ENCODE measurements around the gene VPS4B.
"Not testable (repeated sequence)": the region's sequence is repeated elsewhere in the genome, so short reads cannot be mapped to it uniquely, and the experiment has no call there.

Gene VPS4B

DNA sequence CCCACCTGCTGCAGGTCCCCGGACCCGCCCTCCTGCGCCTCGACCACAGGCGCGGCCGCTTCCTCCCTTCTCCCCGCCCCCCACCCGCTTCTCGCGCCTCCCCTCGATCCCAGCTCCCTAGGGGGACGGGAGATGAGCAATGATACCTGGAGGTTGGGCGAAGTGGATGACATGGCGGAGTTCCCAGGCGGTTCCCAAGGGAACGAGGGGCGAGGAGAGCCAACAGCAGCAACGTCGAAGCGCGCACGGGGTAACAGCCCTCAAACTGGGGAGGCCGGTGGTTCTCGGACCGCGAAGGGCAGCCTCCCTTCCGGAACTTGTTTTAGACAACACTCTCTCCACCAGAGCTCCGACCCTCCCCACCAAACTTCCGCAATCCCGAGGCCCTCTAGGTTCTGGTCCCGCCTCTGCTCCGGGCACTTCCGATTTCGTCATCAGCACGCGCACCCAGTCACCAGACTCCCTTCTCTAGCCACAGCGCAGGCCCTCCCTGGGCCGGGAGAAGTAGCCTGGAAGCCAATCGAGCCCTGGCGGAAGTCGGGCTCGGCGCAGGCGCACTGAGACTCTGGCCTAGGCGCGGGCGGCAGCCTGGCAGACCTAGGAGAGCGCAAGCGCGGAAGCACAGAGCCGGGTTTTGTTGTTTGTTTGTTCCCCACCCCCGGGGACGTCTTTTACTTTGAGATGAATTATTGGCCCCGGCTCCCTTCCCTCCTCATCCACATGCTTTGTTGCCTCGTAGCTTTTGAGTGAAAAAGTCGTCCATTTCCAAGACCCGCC is at the start of gene VPS4B:
Gene VPS4B, minus strand, starts transcription at position 390 of the 777 bp plus-strand sequence. Its CDS starts 217 bp downstream, at position 173.
- DNase-seq (ENCODE audit: low read depth in 2 of 2), result peak; percentile 98 to 99

DNA sequence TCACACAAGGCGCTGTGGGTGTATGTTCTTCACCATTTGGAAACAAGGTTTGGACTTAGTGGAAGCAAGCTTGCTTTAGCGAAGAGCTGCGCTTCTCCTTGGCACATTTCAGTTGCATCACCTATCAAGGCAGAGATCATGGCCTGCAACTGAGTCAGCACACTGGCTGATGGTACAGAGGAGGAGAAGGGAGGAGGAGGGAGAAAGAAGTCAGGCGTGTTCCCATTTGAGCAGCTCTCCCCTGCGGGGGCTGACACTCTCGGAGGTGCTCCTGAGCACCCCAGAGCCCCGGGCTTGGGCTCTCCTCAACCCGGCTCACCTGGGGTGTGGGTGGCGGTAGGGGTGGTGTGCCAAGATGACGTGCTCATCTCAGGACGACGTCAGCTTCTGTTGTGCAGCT is 48.5 kb upstream of the VPS4B start:
- no peak for DNase-seq (ENCODE audit: low read depth in 2 of 2)

DNA sequence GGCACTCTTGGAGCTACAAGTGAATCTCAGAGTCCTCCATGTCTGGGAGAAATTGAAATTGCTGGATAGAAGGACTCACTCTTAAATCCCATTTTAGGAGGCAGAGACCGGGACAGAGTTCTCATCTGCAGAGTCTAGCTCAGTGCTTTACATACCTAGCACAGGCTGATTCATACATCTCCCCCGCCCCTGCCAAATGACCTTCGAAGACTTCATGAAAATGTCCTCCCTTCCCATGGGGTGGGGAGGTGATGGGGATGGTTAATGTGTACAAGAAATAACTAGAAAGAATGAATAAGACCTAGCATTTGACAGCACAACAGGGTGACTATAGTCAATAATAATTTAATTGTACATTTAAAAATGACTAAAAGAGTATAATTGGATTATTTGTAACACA is 46.3 kb upstream of the VPS4B start:
- DNase-seq (ENCODE audit: low read depth in 2 of 2), result no peak

DNA sequence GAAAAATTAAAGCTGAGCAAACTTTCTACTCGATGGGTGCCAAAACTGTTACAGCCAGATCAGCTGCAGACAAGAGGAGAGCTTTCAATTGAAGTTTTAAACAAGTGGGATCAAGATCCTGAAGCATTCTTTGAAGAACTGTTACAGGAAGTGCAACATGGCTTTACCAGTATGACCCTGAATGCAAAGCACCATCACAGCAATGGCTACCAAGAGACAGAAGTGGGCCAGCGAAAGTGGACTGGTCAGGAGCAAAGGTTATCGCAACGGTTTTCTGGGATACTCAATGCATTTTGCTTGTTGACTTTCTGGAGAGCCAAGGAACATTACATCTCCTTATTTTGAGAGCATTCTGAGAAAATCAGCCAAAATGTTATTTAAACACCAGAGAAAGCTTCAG is 45.4 kb upstream of the VPS4B start:
- DNase-seq (ENCODE audit: low read depth in 2 of 2), result no peak

DNA sequence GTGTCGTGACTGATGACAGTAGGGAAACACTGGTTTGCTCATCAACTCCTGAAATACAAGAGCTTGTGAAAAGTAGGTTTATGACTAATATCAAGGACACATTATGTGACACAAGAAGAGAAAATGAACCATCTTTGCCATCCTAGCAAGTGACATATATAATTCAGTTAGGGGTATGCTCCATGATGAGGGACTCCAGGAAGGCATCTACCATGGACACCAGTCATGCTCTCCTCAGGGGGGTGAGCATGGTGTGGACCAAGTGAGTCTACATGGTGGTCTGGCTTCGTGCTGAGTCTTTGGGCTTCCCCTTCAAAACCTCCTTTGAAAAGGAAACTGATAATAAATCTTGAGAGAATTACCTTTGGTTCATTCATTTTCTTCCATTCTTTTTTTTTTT is 42.8 kb upstream of the VPS4B start:
- no peak for DNase-seq (ENCODE audit: low read depth in 2 of 2)

DNA sequence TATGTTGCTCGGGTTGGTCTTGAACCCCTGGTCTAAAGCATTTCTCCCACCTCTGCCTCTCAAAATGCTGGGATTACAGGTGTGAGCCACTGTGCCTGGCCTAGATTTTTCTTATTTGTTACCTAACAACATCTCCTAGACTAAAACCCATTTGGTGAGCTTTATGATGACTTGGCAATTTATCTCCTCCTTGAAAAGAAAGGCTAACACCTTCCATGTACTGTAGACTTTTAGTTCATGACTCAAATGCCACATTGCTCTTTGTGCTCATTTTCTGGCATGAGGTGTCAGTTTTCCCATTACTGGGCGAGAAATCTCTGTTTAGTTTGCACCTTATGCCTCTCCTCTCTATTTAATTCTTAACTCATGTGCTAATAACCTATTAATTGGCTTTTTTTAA is 42.2 kb upstream of the VPS4B start:
- DNase-seq (ENCODE audit: low read depth in 2 of 2), result no peak

DNA sequence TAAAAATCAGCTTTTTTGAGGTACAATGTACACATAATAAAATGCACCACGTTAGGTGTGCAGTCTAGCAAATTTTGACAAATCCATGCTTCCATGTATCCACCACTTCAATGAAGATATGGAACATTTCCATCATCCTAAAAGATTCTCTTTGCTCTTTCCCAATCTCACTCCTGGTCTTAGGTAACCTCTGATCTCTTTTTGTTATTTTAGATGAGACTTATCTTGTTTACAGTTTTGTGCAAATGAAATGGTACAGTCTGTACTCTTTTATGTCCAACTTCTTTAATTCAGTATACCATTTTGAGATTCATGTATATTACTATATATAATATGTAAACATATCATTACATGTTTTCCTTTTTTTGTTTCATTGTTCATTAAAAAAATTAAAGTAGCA is 38.1 kb upstream of the VPS4B start:
- DNase-seq (ENCODE audit: low read depth in 2 of 2), result no peak

DNA sequence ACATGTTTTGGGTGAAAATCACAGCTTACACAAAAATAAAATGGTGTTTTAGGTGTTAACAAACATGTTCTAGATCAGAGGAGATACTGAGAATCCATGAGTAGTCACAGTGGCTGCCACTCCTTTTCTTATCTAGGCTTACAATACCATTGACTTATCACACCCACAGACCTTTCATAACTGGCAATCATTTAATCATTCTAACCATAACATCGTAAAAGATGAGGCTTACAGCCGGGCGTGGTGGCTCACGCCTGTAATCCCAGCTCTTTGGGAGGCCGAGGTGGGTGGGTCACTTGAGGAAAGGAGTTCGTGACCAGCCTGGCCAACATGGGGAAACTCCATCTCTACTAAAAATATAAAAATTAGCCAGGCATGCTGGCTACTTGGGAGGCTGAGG is 35.7 kb upstream of the VPS4B start:
- DNase-seq (ENCODE audit: low read depth in 2 of 2), result no peak

DNA sequence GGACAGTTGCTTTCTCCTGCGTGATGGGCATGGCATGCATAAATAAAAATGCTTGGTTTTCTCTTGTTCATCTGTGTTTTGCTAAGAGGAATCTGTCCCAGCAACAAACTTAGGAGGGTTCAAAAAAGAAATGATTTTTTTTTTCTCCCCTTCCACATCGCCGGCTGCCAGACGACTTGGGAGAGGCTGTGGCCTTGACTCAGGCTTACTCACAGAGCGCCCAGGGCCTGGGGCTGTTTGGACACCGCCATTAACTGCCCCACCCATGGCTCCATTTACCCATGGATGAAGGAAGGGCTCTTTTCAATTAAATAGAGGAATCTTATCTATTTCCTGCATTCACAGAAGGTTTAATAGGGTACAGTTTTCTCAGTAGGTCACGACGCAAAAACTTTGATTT is 32.2 kb upstream of the VPS4B start:
- no peak for DNase-seq (ENCODE audit: low read depth in 2 of 2)

DNA sequence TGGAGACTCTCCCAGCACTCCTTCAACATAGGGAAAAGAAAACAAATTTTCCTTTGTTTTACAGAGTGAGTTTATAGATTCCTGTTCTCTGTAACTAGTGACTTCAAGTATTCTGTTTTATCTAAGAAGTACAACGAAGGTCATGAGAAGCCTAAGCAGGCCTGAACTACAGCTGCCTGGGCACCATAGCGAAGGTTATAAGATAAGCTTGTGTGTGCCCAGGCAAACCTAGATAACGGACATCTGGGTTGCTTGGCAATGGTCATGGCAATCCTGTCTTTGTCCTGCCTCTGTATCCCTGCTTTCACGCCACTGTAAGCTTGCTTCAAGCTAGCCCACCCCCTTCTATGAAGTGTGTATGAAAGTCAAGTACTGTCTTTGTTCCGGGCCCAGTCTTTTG is 30.5 kb upstream of the VPS4B start:
- not testable (repeated sequence) for DNase-seq (ENCODE audit: low read depth in 2 of 2)

DNA sequence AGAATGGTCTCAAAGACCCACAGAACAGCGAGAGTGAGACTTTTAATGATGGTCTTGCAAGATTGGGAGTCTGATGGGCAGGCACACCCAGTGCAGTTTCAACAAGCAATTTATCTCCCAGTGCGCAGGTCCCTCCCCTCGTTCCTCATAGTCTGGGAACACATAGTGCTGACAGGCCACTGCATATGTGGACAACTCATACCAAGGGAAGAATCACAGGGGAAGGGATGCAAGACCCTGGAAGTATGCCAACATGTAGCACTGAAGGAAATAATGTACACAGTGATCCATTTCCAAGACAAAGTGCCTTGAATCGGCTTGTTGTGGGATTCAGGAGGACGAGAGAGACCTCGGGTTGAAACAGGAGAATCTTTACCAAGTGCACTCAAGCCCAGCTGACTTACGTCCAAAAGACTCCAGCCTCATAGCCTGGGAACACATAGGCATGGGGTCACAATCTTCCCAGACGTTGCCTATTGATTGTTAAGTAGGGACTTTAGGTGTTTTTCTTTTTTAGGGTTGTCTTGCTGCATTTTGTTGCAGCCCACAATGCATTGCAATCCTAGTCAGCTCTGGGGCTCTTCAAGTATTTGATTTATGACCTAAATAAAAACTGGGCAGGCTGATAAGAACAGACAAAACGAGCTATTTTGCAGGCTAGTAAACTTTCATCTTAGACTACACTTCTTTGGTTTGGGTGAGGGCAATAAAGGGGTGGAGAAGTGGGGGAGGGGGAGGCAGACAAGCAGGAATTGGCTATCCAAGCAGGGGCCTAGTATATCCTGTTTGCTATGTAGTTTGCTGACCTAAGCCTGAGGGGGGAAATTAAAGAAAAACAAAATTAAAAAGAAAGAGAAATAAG is 29.8 kb upstream of the VPS4B start:
- DNase-seq (ENCODE audit: low read depth in 2 of 2), result no peak

DNA sequence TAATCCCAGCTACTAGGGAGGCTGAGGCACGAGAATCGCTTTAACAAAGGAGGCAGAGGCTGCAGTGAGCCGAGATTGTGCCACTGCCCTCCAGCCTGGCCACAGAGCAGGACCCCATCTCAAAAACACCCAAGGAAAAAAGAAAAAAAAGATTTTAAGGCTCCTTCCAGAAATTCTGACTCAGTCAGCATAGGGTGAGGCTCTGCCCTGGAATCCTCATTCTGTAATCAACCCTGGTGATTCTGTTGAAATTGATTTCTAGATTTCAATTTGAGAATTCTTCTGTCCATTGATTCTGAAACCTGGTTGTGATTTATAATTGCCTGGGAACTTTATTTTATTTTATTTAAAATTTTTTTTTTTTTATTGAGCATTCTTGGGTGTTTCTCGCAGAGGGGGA is 27.1 kb upstream of the VPS4B start:
- no peak for DNase-seq (ENCODE audit: low read depth in 2 of 2)

DNA sequence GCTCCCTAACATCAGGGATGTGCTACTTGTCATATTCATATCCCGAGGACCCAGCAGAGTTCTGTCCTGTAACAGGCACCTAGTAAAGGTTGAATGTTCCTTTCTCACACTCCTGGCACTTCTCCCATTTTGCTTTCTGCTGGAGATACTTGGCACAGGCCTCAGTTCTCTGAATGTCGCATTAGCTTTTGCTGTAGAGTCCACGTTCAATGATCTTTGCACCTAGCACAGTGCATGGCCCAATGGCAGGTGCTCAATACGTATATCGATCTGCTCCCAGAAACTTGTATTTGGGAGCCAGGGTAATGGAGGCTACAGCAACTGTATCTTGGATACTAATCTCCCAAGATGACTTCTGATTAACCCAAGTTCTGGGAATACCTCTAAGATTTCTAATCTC is 24.8 kb upstream of the VPS4B start:
- no peak for DNase-seq (ENCODE audit: low read depth in 2 of 2)

DNA sequence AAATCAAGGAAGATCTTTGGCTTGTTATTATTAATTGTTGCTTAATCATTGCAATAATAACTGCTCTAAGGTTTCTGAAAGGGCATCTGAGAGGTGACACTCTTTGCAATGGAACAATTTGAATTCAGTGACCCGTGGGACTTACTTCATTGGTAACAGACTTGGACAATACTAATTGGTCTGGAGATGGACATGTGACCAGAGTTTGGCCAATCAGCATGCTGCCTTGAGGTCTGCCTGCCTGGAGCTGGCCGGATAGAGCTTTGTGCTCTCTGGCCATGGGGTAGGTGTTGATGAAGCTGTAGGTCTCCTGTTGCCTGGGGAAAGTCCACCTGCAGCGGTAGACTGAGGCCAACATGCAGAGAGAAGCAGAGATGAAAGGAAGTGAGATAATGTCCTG is 24.0 kb upstream of the VPS4B start:
- no peak for DNase-seq (ENCODE audit: low read depth in 2 of 2)

DNA sequence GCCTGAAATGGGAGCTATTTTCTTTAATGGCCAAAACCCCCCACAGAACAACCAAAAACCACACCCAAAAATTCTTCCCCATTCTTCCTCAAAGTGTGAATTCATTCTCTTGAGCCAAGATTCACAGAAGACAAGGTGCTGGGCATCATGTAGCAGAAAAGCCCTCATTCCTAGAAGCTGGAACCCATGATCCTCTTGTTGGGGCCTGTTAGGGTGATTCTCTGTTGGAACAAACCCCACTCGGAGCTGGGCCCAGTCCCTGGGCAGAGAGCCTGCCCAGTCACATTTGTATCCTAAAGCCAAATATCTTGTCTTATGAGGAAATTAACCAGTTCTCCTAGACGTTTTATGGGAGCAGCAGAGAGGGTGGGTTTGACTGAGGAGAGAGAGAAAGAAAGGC is 22.8 kb upstream of the VPS4B start:
- no peak for DNase-seq (ENCODE audit: low read depth in 2 of 2)

DNA sequence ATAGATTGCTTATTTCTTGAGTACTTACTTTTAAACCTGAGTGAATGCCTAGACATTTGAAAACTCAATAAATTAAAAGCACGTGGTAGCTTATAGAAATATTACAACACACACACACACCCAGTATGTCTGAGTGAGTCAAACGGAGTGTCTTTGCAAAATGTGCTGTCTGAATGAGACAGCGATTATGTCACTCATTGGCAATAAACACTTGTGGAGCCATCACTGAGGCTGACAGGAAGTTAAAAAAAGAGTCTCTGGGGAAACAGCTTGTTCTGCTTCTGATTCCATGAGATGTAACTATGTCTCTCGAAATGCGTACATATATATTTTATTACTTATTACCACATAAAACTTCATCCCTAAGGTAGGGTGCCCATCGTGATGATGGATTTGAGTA is 22.3 kb upstream of the VPS4B start:
- DNase-seq (ENCODE audit: low read depth in 2 of 2), result no peak

DNA sequence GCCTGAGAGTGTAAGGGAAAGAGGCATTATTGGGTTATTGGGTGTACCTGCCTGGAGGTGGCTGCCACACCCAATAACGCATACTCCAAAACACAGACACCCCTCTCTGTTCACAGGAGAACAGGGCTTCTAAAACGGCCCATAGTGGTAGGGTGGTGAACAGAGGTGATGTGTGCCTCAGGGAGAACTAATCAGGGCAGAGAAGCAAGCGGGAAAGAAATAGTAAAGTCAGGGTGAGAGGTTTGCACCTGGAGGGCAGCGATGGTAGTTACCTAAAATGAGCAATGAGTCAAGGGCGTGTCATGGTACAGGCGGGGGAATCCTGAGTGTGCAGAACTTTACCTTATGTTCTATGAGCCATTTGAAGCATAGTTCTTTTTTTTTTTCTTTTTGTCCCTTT is 21.6 kb upstream of the VPS4B start:
- no peak for DNase-seq (ENCODE audit: low read depth in 2 of 2)

DNA sequence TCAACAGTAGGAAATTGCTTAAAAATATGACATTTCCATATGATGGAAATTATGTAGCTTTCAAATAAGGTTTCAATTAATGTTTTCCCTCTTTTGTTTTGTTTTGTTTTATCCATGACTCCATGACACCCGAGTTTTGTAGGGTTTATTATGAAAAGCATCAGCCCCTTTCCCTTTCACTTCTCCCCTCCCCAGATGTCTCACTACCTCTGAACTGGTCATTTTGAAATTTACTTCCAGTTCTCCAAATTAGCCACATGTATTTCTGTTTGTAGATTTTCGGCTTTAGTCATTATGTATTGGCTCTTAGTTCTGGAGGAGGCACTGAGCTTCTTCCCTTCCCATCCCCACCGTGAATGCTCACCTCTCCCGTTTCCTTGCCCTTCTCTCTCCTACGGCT is 18.6 kb upstream of the VPS4B start:
- DNase-seq (ENCODE audit: low read depth in 2 of 2), result no peak

DNA sequence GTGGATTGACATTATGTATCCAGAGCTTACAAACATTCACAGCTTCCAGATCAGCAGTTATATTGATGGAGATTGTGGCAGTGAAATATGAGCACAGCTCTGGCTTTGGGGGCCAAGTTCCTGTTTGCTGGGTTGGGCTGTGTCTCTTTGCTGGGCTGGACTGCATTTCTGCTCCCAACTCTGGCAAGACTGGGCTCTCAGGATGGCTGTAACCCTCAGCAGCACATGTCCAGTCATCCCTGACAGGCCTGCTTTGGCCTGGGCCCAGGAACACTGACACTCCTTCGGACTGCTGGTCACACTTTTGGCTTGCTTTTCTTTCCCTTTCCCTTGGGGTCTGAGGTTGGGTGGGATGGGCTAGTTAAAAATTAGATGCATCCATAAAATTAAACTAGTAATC is 17.9 kb upstream of the VPS4B start:
- no peak for DNase-seq (ENCODE audit: low read depth in 2 of 2)

DNA sequence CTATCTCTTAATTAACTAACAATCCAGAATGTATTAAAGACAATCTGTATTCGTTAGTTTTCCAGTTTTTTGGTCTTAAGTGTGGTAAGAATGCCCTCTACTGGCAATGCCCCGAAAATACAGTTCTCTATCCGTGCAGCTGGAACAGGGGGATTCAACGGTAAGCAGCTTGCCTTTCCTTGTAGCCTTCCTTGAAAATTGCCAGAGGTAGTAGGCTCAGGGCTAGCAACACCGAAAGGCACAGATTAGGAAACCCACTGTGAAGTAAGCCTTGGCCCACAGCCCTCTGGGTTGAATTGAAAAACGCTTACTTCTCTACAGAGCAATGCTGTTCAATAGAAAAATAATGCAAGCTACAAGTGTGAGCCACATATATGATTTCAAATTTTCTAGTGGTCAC is 17.1 kb upstream of the VPS4B start:
- DNase-seq (ENCODE audit: low read depth in 2 of 2), result peak in 1 of 2 donors; percentile 37

DNA sequence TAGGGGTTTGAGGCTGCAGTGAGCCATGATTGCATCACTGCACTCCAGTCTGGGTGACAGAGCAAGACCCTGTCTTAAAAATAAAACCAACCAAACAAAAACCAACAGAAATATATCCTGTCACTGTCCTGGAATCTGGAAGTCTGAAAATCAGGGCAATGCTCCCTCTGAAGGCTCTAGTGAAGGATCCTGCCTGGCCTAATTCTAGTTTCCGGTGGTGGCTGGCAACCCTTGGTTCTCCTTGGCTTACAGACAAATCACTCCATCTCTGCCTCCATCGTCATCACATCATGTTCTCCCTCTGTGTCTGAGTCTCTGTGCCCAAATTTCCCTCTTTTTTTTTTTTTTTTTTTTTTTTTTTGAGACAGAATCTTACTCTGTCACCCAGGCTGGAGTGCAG is 15.9 kb upstream of the VPS4B start:
- no peak for DNase-seq (ENCODE audit: low read depth in 2 of 2)

DNA sequence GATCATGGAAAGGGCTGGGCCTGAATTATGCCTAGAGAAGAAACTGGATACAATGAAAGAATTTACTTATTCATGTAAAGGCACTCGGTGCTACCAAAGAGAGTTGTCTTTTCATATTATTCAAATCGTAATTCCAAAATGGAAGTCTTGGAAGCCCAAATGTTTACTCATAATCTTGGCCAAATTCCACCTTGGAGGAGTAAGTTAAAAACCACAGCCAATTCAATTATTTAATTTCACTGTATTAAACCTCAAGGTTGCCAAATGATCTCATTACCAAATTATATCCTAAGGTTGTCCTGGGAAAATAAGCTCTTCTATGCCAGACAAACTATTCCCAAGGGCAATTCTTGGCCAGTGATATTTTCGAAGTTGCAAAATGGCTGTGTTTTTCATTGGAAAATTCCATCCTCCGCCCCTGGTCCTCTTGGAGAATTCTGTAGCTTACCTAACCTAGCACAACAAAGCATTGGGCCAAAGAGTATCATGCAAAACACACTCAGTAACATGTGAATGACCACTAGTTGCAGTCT is 11.1 kb upstream of the VPS4B start:
- DNase-seq (ENCODE audit: low read depth in 2 of 2), result no peak

DNA sequence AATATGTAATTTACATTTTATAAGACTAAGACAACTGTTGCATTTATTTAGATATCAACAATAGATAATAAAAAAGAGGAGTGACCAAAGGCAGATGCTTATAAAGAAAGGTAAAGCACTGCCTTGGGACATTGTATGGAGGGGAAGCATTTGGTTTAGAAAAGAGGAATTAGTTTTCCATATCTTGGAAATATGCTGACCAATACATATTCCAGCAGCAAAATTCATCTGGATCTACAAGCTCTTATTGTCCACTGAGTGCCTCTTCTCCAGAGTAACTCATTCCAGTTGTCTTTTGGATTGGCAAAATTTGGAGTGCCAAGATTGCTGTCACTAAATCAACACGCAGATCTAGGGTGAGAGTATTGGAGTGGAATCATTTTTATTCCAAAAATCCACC is 8.9 kb upstream of the VPS4B start:
- DNase-seq (ENCODE audit: low read depth in 2 of 2), result no peak

Measured in stimulated activated CD4-positive, alpha-beta T cell treated with anti-CD3 and anti-CD28 coated beads, Interleukin-1b, Interleukin-23, amount 100 ng/mL, for 4 hours (primary cell).